Measurements from ENCODE around the gene ARL6IP4.

DNA sequence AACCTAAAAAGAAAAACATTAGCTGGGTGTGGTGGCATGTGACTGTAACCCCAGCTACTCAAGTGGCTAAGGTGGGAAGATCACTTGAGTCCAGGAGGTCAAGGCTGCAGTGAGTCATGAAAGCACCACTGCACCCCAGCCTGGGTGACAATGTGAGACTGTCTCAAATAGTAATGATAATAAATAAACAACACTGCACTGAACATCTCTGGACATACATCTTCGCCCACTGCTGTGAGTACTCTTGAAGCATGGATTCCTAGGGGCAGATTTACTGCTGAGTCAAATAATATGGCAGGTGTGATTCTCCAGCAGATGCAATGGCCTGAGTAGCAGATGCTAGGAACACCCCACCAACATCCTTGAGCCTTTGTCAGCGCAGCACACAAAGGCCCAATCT, 37.8 kb upstream of the ARL6IP4 start:
- TF ChIP-seq EZH2phosphoT487 (IDR thresholded peaks at IDR 0.05; ENCODE audit: low read length) = no peak
- no peak for TF ChIP-seq EZH2 (optimal IDR thresholded peaks at IDR 0.05; ENCODE audit: low read depth, low read length)
- TF ChIP-seq, protein P1, sequence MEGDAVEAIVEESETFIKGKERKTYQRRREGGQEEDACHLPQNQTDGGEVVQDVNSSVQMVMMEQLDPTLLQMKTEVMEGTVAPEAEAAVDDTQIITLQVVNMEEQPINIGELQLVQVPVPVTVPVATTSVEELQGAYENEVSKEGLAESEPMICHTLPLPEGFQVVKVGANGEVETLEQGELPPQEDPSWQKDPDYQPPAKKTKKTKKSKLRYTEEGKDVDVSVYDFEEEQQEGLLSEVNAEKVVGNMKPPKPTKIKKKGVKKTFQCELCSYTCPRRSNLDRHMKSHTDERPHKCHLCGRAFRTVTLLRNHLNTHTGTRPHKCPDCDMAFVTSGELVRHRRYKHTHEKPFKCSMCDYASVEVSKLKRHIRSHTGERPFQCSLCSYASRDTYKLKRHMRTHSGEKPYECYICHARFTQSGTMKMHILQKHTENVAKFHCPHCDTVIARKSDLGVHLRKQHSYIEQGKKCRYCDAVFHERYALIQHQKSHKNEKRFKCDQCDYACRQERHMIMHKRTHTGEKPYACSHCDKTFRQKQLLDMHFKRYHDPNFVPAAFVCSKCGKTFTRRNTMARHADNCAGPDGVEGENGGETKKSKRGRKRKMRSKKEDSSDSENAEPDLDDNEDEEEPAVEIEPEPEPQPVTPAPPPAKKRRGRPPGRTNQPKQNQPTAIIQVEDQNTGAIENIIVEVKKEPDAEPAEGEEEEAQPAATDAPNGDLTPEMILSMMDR (IDR thresholded peaks at IDR 0.05; ENCODE audit: low read length) = no peak

Data from MM.1S (cell line).